ENCODE measurements around the gene GLOD4. TPM values are rescaled to one million over a fixed set of nuclear protein-coding genes. Genes with fewer than 3 reads are reported as not detected.
A peak's percentile ranks its signal among the peaks of the same experiment; 100 is the strongest.
"Not testable (repeated sequence)": the region's sequence is repeated elsewhere in the genome, so short reads cannot be mapped to it uniquely, and the experiment has no call there.

Gene GLOD4
- 10 to 100 TPM; 60.6 to 64.8 TPM for total RNA-seq
- total RNA-seq, result 62.0 to 104 reads per million in 2 donors

DNA sequence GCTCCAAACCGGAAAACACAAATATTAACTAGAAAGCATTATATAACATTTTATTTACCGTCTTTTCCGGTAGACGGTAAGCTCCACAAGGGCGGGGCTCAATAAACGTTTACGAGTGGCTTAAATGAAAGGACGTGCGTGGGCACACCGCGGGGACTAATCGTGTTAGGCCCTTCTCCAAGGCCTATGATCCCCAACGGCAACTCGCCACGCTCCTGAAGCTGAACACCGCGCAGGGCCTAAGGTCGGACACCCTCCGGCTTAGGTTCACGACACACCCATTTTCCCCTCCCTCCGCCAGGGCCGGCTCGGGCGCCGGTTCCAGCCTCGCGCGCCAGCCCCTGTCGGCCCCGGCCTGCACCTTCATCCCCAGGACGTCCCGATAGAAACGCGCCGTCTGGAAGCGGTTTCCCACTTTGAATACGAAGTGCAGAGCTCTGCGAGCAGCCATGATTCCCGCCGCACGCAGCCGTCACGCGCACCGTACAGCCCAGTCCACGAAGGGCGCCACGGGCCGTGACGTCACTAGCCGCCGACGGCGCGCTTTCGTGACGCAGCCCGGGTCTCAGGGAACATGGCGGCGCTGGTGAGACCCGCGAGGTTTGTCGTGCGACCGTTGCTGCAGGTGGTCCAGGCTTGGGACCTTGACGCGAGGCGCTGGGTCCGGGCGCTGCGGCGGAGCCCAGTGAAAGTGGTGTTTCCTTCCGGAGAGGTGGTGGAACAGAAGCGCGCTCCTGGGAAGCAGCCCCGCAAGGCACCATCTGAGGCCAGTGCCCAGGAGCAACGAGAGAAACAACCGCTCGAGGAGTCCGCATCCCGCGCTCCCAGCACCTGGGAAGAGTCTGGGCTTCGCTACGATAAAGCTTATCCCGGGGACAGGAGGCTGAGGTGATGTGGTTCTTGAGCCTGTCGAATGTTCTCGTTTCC, at the start of gene GLOD4, which contains the start of gene MRM3:
TSS of gene GLOD4 (minus strand) at position 476 of the 927 bp plus-strand sequence. CDS start at position 451, 25 bp downstream.
TSS of gene MRM3 (plus strand) at position 549 of the 927 bp plus-strand sequence. CDS start at position 575, 26 bp downstream.
- peaks cover 26% of the 10 kb centered on the region for H3K4me1 Mint-ChIP-seq
- DNase-seq, result peak; percentile 89 to 97 (median 90)
- peak; percentile 92 for ATAC-seq
- H3K4me3 Mint-ChIP-seq, result peak within 1 kb of the TSS; percentile 98
- H3K27ac Mint-ChIP-seq, result peak within 1 kb of the TSS; percentile 97
- no peaks in the 10 kb centered on the region for H3K36me3 Mint-ChIP-seq (ENCODE audit: low read depth)
- no peaks in the 10 kb centered on the region for H3K27me3 Mint-ChIP-seq
- no peaks in the 10 kb centered on the region for H3K9me3 ChIP-seq (ENCODE audit: control insufficient read depth, low read length, poor library complexity, severe bottlenecking)

- H3K36me3 Mint-ChIP-seq (ENCODE audit: low read depth), result no peaks in the 10 kb centered on the region
- H3K4me1 Mint-ChIP-seq, result no peaks in the 10 kb centered on the region
- H3K27me3 Mint-ChIP-seq, result peaks cover 15% of the 10 kb centered on the region
- no peak overlapping the region for H3K27ac Mint-ChIP-seq
- no peak overlapping the region for H3K4me3 Mint-ChIP-seq
- DNase-seq (no peak), ATAC-seq (no peak)
- no peaks in the 10 kb centered on the region for H3K9me3 ChIP-seq (ENCODE audit: control insufficient read depth, low read length, poor library complexity, severe bottlenecking)
Observed at GRCh38 chr17:830950-831349, 48.9 kb upstream of the GLOD4 start.

GRCh38 chr17:830381-830780, 48.3 kb upstream of the GLOD4 start:
- Mint-ChIP-seq H3K36me3 (ENCODE audit: low read depth) (no peaks in the 10 kb centered on the region), H3K27ac (no peak overlapping the region), H3K4me1 (no peaks in the 10 kb centered on the region), H3K4me3 (no peak overlapping the region), H3K27me3 (peaks cover 15% of the 10 kb centered on the region)
- no peaks in the 10 kb centered on the region for H3K9me3 ChIP-seq (ENCODE audit: control insufficient read depth, low read length, poor library complexity, severe bottlenecking)
- DNase-seq (no peak), ATAC-seq (no peak)

- not testable (repeated sequence) for H3K27ac Mint-ChIP-seq; H3K9me3 ChIP-seq (ENCODE audit: control insufficient read depth, low read length, poor library complexity, severe bottlenecking); H3K4me3 Mint-ChIP-seq; H3K4me1 Mint-ChIP-seq; DNase-seq; ATAC-seq; H3K36me3 Mint-ChIP-seq (ENCODE audit: low read depth)
- H3K27me3 Mint-ChIP-seq, result peaks cover 18% of the 10 kb centered on the region
Observed at GRCh38 chr17:829614-830013, 47.5 kb upstream of the GLOD4 start.

DNA sequence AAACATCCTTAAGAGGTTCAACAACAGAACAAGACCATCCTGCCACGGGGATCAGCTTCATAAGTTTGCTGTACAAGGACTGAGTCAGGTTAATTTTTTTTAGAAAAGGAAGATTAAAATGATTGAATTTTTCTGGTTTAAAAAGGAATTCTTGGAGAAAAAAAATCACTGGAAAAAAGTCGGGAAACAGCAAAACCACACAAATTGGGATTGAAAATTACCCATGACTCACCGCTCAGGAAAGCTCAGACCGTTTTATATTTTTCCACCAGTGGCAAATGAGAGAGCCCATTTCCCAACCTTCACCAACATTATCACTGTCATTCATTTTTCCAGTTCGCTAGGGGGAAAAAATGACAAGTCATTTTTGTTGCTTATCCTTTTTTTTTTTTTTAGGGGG, 46.7 kb upstream of the GLOD4 start:
- no peak for ATAC-seq
- Mint-ChIP-seq H3K27ac (no peak overlapping the region), H3K4me3 (no peak overlapping the region), H3K27me3 (peaks cover 20% of the 10 kb centered on the region), H3K36me3 (ENCODE audit: low read depth) (no peaks in the 10 kb centered on the region), H3K4me1 (no peaks in the 10 kb centered on the region)
- H3K9me3 ChIP-seq (ENCODE audit: control insufficient read depth, low read length, poor library complexity, severe bottlenecking), result no peaks in the 10 kb centered on the region
- no peak for DNase-seq

- H3K4me1 Mint-ChIP-seq, result no peaks in the 10 kb centered on the region
- no peak overlapping the region for H3K4me3 Mint-ChIP-seq
- ATAC-seq, result no peak
- no peak for DNase-seq
- H3K27me3 Mint-ChIP-seq, result peaks cover 16% of the 10 kb centered on the region
- no peak overlapping the region for H3K27ac Mint-ChIP-seq
- H3K9me3 ChIP-seq (ENCODE audit: control insufficient read depth, low read length, poor library complexity, severe bottlenecking), result no peaks in the 10 kb centered on the region
- H3K36me3 Mint-ChIP-seq (ENCODE audit: low read depth), result no peaks in the 10 kb centered on the region
Observed at GRCh38 chr17:826778-827177, 44.7 kb upstream of the GLOD4 start.

GRCh38 chr17:825216-825615, 43.1 kb upstream of the GLOD4 start:
- Mint-ChIP-seq H3K4me1 (no peaks in the 10 kb centered on the region), H3K36me3 (ENCODE audit: low read depth) (no peaks in the 10 kb centered on the region), H3K27ac (no peak overlapping the region), H3K4me3 (no peak overlapping the region), H3K27me3 (peaks cover 14% of the 10 kb centered on the region)
- ATAC-seq (no peak), DNase-seq (no peak)
- no peaks in the 10 kb centered on the region for H3K9me3 ChIP-seq (ENCODE audit: control insufficient read depth, low read length, poor library complexity, severe bottlenecking)

DNA sequence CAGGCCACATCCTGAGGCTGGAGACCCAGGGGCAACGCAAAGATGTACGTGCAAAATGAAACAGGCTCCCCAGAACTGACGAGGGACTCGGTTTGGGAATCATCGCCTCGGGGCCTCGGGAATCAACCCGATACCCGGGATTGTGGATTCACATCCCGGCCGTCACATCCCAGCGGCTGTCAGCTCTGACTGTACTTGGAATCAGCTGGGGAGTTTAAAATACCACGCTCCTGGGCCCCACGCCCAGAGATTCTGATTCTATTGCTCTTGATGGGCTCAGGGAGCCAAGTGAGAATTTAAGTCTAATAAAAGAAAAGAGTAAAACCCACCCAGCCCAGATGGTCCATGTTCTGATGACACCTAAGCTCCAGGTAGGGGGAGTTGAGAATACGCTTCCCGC, 42.3 kb upstream of the GLOD4 start:
- no peaks in the 10 kb centered on the region for H3K9me3 ChIP-seq (ENCODE audit: control insufficient read depth, low read length, poor library complexity, severe bottlenecking)
- H3K36me3 Mint-ChIP-seq (ENCODE audit: low read depth), result no peaks in the 10 kb centered on the region
- H3K4me1 Mint-ChIP-seq, result no peaks in the 10 kb centered on the region
- no peak for ATAC-seq
- DNase-seq, result no peak
- H3K4me3 Mint-ChIP-seq, result no peak overlapping the region
- H3K27me3 Mint-ChIP-seq, result peaks cover 14% of the 10 kb centered on the region
- H3K27ac Mint-ChIP-seq, result no peak overlapping the region

DNA sequence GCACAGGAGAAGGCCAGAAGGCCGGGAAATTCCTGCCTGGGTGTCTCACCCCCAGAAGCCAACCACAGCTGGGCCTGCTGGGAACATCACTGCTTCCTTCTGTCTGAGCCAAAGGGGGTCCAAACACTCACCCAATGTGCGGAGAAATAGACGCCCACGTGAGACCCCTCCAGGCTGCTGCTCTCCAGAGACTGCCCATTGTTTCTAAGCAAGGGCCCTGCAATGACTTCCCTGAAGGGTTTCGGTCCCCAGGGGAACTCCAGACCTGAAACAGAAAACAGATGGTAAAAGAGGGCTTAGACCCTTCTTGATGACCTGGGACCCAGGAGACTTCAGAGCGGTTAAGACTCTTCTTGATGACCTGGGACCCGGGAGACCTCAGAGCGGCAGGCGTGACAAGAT, 41.4 kb upstream of the GLOD4 start:
- Mint-ChIP-seq H3K27me3 (peaks cover 14% of the 10 kb centered on the region), H3K36me3 (ENCODE audit: low read depth) (no peaks in the 10 kb centered on the region), H3K27ac (no peak overlapping the region), H3K4me1 (no peaks in the 10 kb centered on the region), H3K4me3 (no peak overlapping the region)
- ATAC-seq, result no peak
- H3K9me3 ChIP-seq (ENCODE audit: control insufficient read depth, low read length, poor library complexity, severe bottlenecking), result no peaks in the 10 kb centered on the region
- no peak for DNase-seq

DNA sequence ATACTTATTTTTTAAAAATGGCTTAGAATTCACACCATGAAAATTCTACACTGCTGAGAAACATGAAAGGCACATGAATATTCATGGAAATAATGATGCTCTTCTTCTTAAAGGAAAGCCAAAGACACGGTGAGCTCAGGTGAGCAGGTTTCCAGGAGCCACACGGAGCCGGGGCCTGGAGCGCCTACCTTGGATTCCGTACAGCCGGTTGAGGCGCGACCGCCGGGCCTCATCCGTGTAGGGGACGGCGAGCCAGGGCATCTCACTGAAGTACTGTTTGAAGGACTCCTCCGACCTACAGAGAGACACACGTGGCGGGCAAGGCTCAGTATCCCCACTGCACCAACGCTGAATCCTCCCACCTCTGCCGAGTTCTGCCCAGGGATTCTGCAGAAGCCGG, 37.2 kb upstream of the GLOD4 start:
- Mint-ChIP-seq H3K27me3 (peaks cover 5% of the 10 kb centered on the region), H3K27ac (no peak overlapping the region), H3K4me3 (no peak overlapping the region), H3K36me3 (ENCODE audit: low read depth) (no peaks in the 10 kb centered on the region), H3K4me1 (no peaks in the 10 kb centered on the region)
- ATAC-seq, result no peak
- no peaks in the 10 kb centered on the region for H3K9me3 ChIP-seq (ENCODE audit: control insufficient read depth, low read length, poor library complexity, severe bottlenecking)
- DNase-seq, result no peak

- ATAC-seq (no peak), DNase-seq (no peak)
- no peak overlapping the region for H3K4me3 Mint-ChIP-seq
- peaks cover 4% of the 10 kb centered on the region for H3K27me3 Mint-ChIP-seq
- H3K27ac Mint-ChIP-seq, result no peak overlapping the region
- peaks cover 5% of the 10 kb centered on the region for H3K4me1 Mint-ChIP-seq
- H3K9me3 ChIP-seq (ENCODE audit: control insufficient read depth, low read length, poor library complexity, severe bottlenecking), result no peaks in the 10 kb centered on the region
- H3K36me3 Mint-ChIP-seq (ENCODE audit: low read depth), result peaks cover 4% of the 10 kb centered on the region
Observed at GRCh38 chr17:814371-814770, 32.3 kb upstream of the GLOD4 start.

GRCh38 chr17:812638-813204, 30.6 kb upstream of the GLOD4 start:
- no peaks in the 10 kb centered on the region for H3K9me3 ChIP-seq (ENCODE audit: control insufficient read depth, low read length, poor library complexity, severe bottlenecking)
- H3K27me3 Mint-ChIP-seq, result peaks cover 4% of the 10 kb centered on the region
- H3K36me3 Mint-ChIP-seq (ENCODE audit: low read depth), result peaks cover 4% of the 10 kb centered on the region
- H3K4me1 Mint-ChIP-seq, result peaks cover 5% of the 10 kb centered on the region
- no peak for ATAC-seq
- no peak overlapping the region for H3K4me3 Mint-ChIP-seq
- no peak overlapping the region for H3K27ac Mint-ChIP-seq
- DNase-seq, result no peak

DNA sequence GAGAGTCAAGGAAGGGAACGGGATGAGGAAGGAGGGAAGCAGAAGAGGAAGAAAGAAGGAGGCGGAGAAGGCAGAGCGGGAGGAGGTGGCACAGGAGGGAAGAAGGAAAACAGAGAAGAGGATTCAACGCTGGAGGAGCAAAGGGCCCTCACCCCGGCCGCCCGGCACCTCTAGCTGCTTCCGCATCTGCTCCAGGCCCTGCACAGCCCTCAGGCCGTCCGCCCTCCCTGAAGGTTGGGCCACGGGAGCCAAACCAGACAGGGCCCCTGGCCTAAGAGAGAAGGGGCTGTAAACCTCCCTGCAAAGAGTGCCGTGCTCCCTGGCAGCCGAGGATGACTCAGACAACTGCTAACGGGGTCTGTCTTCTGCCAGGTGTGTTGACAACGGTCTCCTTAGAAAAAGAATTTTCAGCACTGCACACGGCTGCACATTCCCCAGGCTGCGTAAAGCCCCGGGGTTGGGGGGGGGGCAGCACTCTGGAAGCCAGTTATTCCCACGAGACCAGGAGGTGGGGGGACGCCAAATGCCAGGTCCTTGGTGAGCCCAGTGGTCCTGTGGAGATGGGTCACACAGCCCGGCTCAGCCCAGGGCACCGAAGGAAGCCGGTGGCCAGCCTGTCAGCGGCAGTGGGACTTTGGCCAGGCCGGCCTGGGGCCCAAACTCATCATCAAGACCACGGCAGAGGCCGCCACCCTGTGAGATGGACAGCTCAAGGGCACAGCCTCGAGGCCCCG, 29.1 kb upstream of the GLOD4 start:
- DNase-seq (no peak), ATAC-seq (no peak)
- H3K9me3 ChIP-seq (ENCODE audit: control insufficient read depth, low read length, poor library complexity, severe bottlenecking), result no peaks in the 10 kb centered on the region
- Mint-ChIP-seq H3K4me3 (no peak overlapping the region), H3K36me3 (ENCODE audit: low read depth) (peaks cover 4% of the 10 kb centered on the region), H3K4me1 (peaks cover 5% of the 10 kb centered on the region), H3K27ac (no peak overlapping the region), H3K27me3 (peaks cover 4% of the 10 kb centered on the region)
